Stimulated activated CD8-positive, alpha-beta memory T cell treated with anti-CD3 and anti-CD28 coated beads, Interleukin-12 subunit alpha, Interleukin-12 subunit beta, amount 100 ng/mL, for 24 hours (primary cell): ENCODE data around the gene SLC28A1.
"Not testable (repeated sequence)": the region's sequence is repeated elsewhere in the genome, so short reads cannot be mapped to it uniquely, and the experiment has no call there.

ENCODE experiments used
- DNase-seq: peaks from one replicate; pipeline ENCODE4 v3.0.0-alpha.2; 2020; ENCODE audit errors: extremely low read depth

The SLC28A1 gene

GRCh38 chr15:84862214-84862975, 22.1 kb upstream of the SLC28A1 start:
- DNase-seq, result no peak

- DNase-seq, result no peak
Observed at GRCh38 chr15:84863565-84864443, 20.7 kb upstream of the SLC28A1 start.

DNA sequence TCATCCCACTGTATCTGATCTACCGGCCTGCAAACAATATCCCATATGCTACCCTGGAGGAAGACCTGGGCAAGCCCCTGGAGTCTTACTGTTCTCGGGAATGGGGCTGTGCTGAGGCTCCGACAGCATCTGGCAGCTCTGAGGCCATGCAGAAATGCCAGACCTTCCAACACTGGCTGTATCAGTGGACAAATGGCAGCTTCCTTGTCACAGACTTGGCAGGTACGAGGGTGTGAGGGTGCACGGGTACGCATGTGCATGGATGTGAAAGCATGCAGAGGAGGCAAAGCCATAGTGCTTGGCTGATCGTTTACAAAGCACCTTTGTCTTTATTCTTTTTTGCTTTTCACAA, 20.0 kb upstream of the SLC28A1 start:
- no peak for DNase-seq

DNA sequence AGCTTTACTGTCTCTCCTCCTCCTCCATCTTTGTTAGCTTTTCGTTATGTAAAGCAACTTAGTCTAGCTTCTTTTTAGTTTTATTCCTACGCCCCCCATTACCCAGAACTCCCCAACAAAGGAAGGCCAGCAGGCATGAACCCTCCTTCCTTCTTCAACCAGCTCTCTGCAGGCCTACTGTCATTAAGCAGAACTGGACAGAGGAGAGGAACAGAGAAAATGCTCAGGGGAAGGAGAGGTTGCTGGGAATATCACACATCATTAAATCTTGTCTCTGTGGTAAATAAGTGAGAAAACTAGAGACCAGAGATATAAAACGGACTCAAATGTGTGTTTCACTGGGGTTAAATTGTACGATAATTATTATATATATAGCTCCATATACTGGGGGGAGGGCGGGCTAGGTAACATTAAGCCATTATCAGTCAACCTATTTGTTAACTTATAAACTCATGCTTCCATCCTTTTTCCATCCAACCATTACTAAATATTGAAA, 19.3 kb upstream of the SLC28A1 start:
- DNase-seq, result no peak

GRCh38 chr15:84868037-84868880, 16.2 kb upstream of the SLC28A1 start:
- no peak for DNase-seq

DNA sequence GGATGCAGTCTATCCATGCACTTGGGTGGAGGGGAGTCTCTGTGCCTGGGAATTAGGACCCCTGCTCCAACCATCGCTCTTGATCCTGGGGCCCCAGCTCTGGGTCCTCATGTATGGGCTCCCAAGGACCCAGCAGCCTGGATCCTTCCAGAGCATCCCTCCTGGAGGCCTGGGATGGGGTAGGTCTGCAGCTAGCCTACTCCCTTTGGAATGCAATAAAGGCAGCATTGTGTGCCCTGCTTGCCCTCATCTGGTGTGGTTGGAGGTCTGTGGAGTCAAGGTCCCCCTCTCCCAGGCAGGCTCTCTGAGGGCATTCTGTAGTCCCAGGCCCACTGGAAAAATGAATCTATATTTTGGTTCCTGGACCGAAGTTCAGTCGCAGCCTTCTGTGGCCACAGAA, 15.0 kb upstream of the SLC28A1 start:
- no peak for DNase-seq

- DNase-seq, result no peak
Observed at GRCh38 chr15:84871428-84871985, 13.0 kb upstream of the SLC28A1 start.

- DNase-seq, result no peak
Observed at GRCh38 chr15:84872009-84872910, 12.2 kb upstream of the SLC28A1 start.

- DNase-seq, result no peak
Observed at GRCh38 chr15:84873997-84874396, 10.5 kb upstream of the SLC28A1 start.

DNA sequence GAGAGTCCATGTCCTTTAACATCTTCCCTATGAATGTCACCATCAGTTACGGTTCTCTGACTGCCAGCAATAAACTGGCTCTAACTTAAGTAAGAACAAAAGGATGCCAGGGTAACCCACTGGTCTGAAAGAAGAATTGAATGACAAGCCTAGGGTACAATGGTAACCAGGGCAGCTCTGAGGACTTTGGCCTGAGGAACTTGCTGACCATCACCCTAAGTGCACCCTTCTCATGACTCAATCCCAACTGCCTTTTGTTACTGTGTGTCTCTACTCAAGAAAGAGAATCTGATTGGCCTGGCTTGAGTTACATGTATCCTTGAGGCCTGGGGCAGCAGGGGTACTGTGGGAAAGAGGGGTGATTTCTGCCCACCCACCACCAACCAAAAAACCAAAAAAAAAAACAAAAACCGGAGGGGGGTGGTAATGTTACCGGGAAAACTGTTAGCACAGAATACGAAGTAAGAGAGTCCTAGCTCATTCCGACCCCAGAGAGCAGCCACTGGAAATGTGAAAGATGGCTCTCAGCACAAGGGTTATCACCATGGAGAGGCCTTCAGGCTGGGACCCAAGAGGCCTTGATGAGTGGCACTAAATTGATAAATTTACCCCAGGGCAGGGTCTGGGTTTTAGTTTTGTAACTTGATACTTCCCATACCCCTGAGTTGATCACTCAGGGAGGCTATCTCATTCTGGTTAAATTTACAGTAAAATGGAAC, 9.3 kb upstream of the SLC28A1 start:
- DNase-seq, result no peak

- DNase-seq, result no peak
Observed at GRCh38 chr15:84876269-84876668, 8.2 kb upstream of the SLC28A1 start.

GRCh38 chr15:84877701-84878100, 6.8 kb upstream of the SLC28A1 start:
- not testable (repeated sequence) for DNase-seq

DNA sequence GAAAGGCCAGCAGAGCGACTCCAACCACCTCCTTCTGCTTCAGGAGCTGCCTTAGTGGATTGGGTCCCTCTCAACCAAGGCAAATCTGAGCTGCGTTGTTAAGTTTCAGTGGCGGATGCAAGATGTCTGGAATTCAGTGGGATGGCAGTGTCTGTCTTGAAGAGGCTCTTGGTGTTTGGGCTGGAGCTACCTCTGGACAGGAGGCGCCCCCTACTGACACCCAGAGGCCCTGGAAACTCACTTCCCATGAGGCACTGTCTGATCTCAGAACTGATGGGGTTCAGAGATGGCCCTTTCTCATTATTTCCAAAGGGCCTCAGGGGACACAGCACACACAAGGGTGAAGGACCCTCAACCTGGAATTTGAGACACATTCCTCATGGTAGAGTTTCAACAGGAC, 6.0 kb upstream of the SLC28A1 start:
- peak; percentile 19 for DNase-seq

- no peak for DNase-seq
Observed at GRCh38 chr15:84879088-84879780, 5.2 kb upstream of the SLC28A1 start.

DNA sequence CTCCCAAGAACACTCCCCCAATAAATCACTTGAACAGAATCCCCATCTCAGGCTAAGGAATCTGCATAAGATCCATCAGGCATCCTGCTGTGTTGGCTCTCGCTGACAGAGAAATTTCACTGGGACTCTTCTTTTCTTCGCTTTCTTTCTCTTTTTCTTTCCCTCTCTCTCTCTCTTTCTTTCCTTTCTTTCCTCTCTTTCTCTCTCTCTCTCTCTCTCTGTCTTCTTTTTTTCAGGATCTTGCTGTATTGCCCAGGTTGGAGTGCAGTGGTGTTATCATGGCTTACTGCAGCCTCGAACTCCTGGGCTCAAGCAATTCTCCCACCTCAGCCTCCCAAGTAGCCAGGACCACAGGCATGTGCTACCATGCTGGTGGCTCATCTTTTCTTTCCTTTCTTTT, 4.5 kb upstream of the SLC28A1 start:
- no peak for DNase-seq

DNA sequence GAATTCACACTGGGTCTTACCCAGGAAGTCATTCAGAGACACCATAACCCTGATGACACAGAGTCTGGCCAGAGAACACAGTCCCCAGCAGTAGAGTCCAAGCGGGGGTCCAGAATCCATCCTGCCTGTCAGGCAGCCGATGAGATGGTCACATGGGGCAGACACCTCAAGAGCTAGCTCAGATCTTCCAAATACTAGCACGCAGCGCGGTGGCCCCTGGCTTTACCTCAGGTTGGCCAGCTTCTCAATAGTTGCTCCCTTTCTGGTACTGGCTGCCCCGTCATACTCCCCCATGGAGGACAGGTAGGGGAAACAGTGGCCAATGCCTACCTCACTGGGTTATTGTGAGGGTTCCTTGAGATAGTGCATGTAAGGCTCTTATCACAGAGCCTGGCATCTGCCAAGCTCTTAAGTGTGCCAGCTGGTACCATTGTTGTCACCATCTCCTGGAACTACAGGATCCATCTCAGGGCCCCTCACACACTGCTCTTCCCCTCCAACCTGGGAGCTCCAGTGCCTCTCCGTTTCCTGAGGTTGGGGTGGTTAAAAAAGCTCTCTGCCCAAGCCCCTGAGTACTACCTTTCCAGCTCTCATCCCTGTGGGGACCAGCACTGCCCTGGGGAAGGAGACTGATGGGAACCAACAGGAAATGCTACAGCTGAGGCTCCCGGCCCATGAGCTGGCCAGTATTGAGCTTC, 3.5 kb upstream of the SLC28A1 start:
- no peak for DNase-seq

- no peak for DNase-seq
Observed at GRCh38 chr15:84881520-84881830, 3.0 kb upstream of the SLC28A1 start.

DNA sequence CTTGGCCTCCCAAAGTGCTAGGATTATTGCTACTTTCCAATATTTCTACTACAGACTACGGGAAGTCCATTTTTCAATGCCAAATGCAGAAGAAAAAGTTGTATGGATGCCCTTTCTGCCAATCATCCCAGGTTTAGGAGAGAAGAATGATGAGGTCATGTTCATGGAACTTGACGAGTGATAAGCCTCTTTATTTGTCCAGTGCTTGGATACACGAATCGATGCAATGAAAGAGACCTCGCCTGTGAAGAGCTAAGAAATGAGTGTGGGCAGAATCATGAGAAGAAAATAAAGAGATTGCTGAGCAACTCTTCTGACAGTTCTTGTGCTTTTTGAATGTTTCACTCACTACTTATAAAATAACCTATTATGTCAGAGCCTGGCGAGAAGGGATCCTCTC, 996 bp upstream of the SLC28A1 start:
- DNase-seq, result no peak

DNA sequence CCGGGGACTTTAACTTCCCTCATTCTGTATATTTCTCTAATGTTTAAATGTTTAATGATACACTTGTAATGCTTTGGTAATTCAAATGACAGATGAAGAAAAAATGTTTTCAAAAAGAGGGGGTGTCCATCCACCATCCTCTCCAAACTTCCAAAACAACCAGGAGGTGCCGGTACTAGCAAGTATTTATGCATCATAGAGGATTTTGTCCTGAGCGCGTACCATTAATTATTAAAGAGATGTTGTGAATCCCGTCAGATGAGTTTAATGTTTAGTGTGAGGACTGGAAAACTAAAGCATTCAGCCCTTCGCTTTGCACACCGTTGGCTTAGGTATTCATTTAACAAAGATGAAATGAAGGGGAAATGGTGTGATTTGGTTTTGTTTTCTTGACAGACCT, 1.3 kb downstream of the SLC28A1 start:
- no peak for DNase-seq
